Measurements from ENCODE around the gene SMG6.

Gene SMG6

DNA sequence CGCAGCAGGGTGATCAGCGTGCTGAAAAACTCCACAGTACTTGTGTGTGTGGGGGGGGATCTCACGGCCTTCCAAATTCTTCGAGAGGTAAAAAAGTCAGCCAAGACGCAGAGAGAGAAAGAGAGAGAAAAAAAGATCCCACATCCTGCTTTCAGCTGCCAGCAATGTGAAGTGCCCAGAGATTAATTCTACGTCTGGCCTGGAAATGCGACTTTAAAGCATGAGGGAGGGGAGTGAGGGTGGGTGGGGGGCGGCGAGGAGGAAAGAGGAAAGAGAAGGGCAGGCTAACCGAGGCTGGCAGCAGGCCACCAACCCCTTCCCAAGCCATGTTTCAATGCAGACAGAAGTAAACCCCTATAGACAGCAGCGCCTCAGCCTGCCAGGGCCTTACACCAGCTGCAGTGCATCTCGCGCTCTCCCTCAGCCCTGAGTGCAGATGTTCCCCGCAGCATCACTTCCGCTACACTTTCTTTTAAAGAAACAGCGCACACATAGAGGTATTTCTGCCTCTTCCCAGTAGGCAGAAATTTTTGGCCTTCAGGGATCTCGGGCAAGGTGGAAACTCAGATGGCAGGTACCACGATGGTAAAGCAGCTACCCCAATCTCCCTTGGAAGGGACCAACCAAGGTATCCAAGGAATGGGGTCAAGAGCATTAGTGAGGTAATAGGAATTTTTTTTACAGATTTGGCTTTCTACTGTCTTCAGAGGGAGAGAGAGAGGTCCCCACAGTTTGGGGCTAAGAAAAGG lies 87.8 kb downstream of the SMG6 start:
- no peak for TF ChIP-seq EGR1 (IDR thresholded peaks at IDR 0.05)
- no peak for TF ChIP-seq NFIC (IDR thresholded peaks at IDR 0.05)
- TF ChIP-seq ZBTB7A (IDR thresholded peaks at IDR 0.05; ENCODE audit: low read depth): no peak
- TF ChIP-seq, protein P1, sequence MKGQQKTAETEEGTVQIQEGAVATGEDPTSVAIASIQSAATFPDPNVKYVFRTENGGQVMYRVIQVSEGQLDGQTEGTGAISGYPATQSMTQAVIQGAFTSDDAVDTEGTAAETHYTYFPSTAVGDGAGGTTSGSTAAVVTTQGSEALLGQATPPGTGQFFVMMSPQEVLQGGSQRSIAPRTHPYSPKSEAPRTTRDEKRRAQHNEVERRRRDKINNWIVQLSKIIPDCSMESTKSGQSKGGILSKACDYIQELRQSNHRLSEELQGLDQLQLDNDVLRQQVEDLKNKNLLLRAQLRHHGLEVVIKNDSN (IDR thresholded peaks at IDR 0.05): no peak
- TF ChIP-seq TCF12 (IDR thresholded peaks at IDR 0.05; ENCODE audit: low read depth): no peak
- no peak for TF ChIP-seq RAD21 (IDR thresholded peaks at IDR 0.05; ENCODE audit: low read depth)
- no peak for TF ChIP-seq TAF1 (IDR thresholded peaks at IDR 0.05; ENCODE audit: low read depth)
- TF ChIP-seq CEBPB (IDR thresholded peaks at IDR 0.05): no peak
- no peak for TF ChIP-seq YY1 (IDR thresholded peaks at IDR 0.05; ENCODE audit: low read depth)
- TF ChIP-seq TEAD4 (IDR thresholded peaks at IDR 0.05): no peak
- TF ChIP-seq EP300 (IDR thresholded peaks at IDR 0.05; ENCODE audit: borderline replicate concordance): no peak
- TF ChIP-seq, protein P2, sequence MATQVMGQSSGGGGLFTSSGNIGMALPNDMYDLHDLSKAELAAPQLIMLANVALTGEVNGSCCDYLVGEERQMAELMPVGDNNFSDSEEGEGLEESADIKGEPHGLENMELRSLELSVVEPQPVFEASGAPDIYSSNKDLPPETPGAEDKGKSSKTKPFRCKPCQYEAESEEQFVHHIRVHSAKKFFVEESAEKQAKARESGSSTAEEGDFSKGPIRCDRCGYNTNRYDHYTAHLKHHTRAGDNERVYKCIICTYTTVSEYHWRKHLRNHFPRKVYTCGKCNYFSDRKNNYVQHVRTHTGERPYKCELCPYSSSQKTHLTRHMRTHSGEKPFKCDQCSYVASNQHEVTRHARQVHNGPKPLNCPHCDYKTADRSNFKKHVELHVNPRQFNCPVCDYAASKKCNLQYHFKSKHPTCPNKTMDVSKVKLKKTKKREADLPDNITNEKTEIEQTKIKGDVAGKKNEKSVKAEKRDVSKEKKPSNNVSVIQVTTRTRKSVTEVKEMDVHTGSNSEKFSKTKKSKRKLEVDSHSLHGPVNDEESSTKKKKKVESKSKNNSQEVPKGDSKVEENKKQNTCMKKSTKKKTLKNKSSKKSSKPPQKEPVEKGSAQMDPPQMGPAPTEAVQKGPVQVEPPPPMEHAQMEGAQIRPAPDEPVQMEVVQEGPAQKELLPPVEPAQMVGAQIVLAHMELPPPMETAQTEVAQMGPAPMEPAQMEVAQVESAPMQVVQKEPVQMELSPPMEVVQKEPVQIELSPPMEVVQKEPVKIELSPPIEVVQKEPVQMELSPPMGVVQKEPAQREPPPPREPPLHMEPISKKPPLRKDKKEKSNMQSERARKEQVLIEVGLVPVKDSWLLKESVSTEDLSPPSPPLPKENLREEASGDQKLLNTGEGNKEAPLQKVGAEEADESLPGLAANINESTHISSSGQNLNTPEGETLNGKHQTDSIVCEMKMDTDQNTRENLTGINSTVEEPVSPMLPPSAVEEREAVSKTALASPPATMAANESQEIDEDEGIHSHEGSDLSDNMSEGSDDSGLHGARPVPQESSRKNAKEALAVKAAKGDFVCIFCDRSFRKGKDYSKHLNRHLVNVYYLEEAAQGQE (IDR thresholded peaks at IDR 0.05; ENCODE audit: low read depth): no peak
- TF ChIP-seq FOXM1 (IDR thresholded peaks at IDR 0.05; ENCODE audit: borderline replicate concordance, low read depth): no peak
- no peak for TF ChIP-seq CREB1 (IDR thresholded peaks at IDR 0.05; ENCODE audit: low read depth)
- TF ChIP-seq, protein P3, sequence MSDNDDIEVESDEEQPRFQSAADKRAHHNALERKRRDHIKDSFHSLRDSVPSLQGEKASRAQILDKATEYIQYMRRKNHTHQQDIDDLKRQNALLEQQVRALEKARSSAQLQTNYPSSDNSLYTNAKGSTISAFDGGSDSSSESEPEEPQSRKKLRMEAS (IDR thresholded peaks at IDR 0.05): no peak

DNA sequence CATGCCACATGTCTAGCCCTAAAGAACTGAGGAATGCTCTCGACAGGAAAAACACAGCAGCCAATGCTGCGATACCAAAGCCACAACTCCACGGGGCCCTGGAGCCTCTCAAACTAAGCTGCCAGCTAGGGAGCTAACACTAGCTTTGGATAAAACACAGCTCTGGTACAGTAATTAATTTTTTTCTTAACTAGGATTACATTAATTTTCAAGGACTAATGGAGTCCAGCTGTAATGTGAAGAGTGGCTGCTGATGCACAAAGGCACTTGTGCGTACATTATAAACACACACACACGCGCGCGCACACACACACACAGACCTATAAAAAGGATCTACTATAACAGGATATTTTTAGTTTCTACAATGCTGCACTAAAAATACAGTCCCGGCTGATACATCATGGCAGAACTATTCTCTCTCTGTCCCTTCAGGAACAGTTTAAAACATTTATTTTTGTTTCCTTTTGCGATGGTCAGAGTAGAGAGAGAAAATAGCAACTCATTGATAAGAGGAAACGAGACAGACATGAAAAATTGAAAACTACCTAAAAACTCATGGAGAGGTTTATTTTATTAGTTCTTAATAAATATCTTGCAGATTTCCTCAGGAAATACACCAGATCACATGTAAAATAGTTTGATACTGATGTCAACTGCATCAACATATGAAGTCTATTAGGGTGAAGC lies 88.5 kb downstream of the SMG6 start:
- no peak for TF ChIP-seq TAF1 (IDR thresholded peaks at IDR 0.05; ENCODE audit: low read depth)
- no peak for TF ChIP-seq FOXM1 (IDR thresholded peaks at IDR 0.05; ENCODE audit: borderline replicate concordance, low read depth)
- TF ChIP-seq CEBPB (IDR thresholded peaks at IDR 0.05): no peak
- no peak for TF ChIP-seq TEAD4 (IDR thresholded peaks at IDR 0.05)
- TF ChIP-seq, protein P3 (IDR thresholded peaks at IDR 0.05): no peak
- TF ChIP-seq EGR1 (IDR thresholded peaks at IDR 0.05): no peak
- TF ChIP-seq, protein P1 (IDR thresholded peaks at IDR 0.05): no peak
- TF ChIP-seq CREB1 (IDR thresholded peaks at IDR 0.05; ENCODE audit: low read depth): no peak
- TF ChIP-seq YY1 (IDR thresholded peaks at IDR 0.05; ENCODE audit: low read depth): no peak
- TF ChIP-seq TCF12 (IDR thresholded peaks at IDR 0.05; ENCODE audit: low read depth): no peak

DNA sequence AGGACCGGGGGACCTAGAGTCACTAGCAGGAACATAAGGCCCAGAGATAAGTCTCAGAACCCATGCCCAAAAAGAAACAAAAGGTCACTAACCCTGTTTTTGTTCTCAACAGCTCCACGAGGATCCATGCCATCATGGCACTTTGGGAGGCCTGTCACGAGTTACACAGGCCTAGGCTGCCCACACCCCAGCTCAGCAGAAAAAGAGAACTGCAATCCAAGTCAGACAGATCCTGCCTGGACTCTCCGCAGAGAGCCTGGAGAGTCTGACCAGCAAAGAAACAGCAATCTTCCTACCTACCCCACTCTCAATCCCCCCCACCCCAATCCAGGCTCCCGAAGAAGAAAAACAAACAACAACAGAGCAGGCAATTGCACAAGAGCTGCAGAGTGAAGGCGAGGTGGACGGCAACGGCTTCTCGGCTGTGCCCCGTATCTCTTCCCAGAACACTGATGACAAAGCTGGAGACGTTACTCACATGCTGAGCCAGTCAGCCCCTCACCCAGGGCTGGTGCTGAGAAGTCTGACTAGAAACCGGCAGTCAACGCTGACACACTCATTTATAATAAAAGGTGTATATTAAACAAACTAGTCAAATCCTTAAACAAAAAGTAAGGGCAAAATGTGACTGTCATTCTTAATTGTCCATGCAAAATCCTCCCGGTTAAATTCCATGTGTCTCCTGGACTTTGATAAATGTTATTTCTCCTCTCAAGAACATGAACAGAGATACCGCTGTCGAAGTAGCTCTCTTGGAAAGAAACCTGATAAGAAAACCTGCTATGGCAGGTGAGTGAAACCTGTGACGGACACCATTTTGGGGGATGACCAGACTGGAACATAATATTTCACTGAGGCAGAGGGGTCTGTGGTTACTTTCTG lies 89.3 kb downstream of the SMG6 start:
- TF ChIP-seq, protein P1 (IDR thresholded peaks at IDR 0.05): no peak
- TF ChIP-seq CREB1 (IDR thresholded peaks at IDR 0.05; ENCODE audit: low read depth) (no peak), EGR1 (IDR thresholded peaks at IDR 0.05) (no peak), NFIC (IDR thresholded peaks at IDR 0.05) (no peak), TCF12 (IDR thresholded peaks at IDR 0.05; ENCODE audit: low read depth) (no peak), ZBTB7A (IDR thresholded peaks at IDR 0.05; ENCODE audit: low read depth) (no peak), FOXM1 (IDR thresholded peaks at IDR 0.05; ENCODE audit: borderline replicate concordance, low read depth) (no peak), EP300 (IDR thresholded peaks at IDR 0.05; ENCODE audit: borderline replicate concordance) (no peak), CEBPB (IDR thresholded peaks at IDR 0.05) (no peak), YY1 (IDR thresholded peaks at IDR 0.05; ENCODE audit: low read depth) (no peak), TAF1 (IDR thresholded peaks at IDR 0.05; ENCODE audit: low read depth) (no peak), RAD21 (IDR thresholded peaks at IDR 0.05; ENCODE audit: low read depth) (no peak), TEAD4 (IDR thresholded peaks at IDR 0.05) (no peak)
- TF ChIP-seq, protein P3 (IDR thresholded peaks at IDR 0.05): no peak
- TF ChIP-seq, protein P2 (IDR thresholded peaks at IDR 0.05; ENCODE audit: low read depth): no peak

All from Ishikawa (cell line).